ENCODE results near the gene UBL3.

The UBL3 gene

GRCh38 chr13:29856426-29856825 lies 6.0 kb upstream of the UBL3 start:
- DNase-seq (ENCODE audit: insufficient read length) = no peak
- no peak for TF ChIP-seq POLR2AphosphoS5 (IDR thresholded peaks at IDR 0.05; ENCODE audit: low read depth, low read length)
- no peak for TF ChIP-seq TAF1 (IDR thresholded peaks at IDR 0.05; ENCODE audit: borderline replicate concordance, low read depth, low read length)
- no peak for TF ChIP-seq POLR2A (IDR thresholded peaks at IDR 0.05; ENCODE audit: low read depth, low read length)
- FAIRE-seq = no peak

GRCh38 chr13:29855784-29856183 lies 5.4 kb upstream of the UBL3 start:
- DNase-seq (ENCODE audit: insufficient read length) (no peak), FAIRE-seq (no peak)
- TF ChIP-seq TAF1 (IDR thresholded peaks at IDR 0.05; ENCODE audit: borderline replicate concordance, low read depth, low read length) (no peak), POLR2A (IDR thresholded peaks at IDR 0.05; ENCODE audit: low read depth, low read length) (no peak), POLR2AphosphoS5 (IDR thresholded peaks at IDR 0.05; ENCODE audit: low read depth, low read length) (no peak)

GRCh38 chr13:29855009-29855408 lies 4.6 kb upstream of the UBL3 start:
- DNase-seq (ENCODE audit: insufficient read length) (no peak), FAIRE-seq (no peak)
- no peak for TF ChIP-seq TAF1 (IDR thresholded peaks at IDR 0.05; ENCODE audit: borderline replicate concordance, low read depth, low read length)
- TF ChIP-seq POLR2A (IDR thresholded peaks at IDR 0.05; ENCODE audit: low read depth, low read length) = no peak
- TF ChIP-seq POLR2AphosphoS5 (IDR thresholded peaks at IDR 0.05; ENCODE audit: low read depth, low read length) = no peak

GRCh38 chr13:29853131-29853530 lies 2.7 kb upstream of the UBL3 start:
- TF ChIP-seq TAF1 (IDR thresholded peaks at IDR 0.05; ENCODE audit: borderline replicate concordance, low read depth, low read length) (no peak), POLR2A (IDR thresholded peaks at IDR 0.05; ENCODE audit: low read depth, low read length) (no peak), POLR2AphosphoS5 (IDR thresholded peaks at IDR 0.05; ENCODE audit: low read depth, low read length) (no peak)
- no peak for DNase-seq (ENCODE audit: insufficient read length)
- no peak for FAIRE-seq

- no peak for TF ChIP-seq POLR2AphosphoS5 (IDR thresholded peaks at IDR 0.05; ENCODE audit: low read depth, low read length)
- TF ChIP-seq POLR2A (IDR thresholded peaks at IDR 0.05; ENCODE audit: low read depth, low read length) = no peak
- no peak for DNase-seq (ENCODE audit: insufficient read length)
- no peak for FAIRE-seq
Measured at GRCh38 chr13:29852472-29853054, 2.1 kb upstream of the UBL3 start.

GRCh38 chr13:29849731-29850212 lies 645 bp downstream of the UBL3 start:
- FAIRE-seq (peak; percentile 64), DNase-seq (ENCODE audit: insufficient read length) (peak; percentile 19)
- TF ChIP-seq POLR2AphosphoS5 (IDR thresholded peaks at IDR 0.05; ENCODE audit: low read depth, low read length) = no peak
- no peak for TF ChIP-seq TAF1 (IDR thresholded peaks at IDR 0.05; ENCODE audit: borderline replicate concordance, low read depth, low read length)
- TF ChIP-seq POLR2A (IDR thresholded peaks at IDR 0.05; ENCODE audit: low read depth, low read length) = no peak

GRCh38 chr13:29849071-29849631 lies 1.3 kb downstream of the UBL3 start:
- TF ChIP-seq POLR2AphosphoS5 (IDR thresholded peaks at IDR 0.05; ENCODE audit: low read depth, low read length) (no peak), TAF1 (IDR thresholded peaks at IDR 0.05; ENCODE audit: borderline replicate concordance, low read depth, low read length) (no peak), POLR2A (IDR thresholded peaks at IDR 0.05; ENCODE audit: low read depth, low read length) (no peak)
- DNase-seq (ENCODE audit: insufficient read length) = no peak
- peak; percentile 77 for FAIRE-seq

- DNase-seq (ENCODE audit: insufficient read length) = no peak
- TF ChIP-seq TAF1 (IDR thresholded peaks at IDR 0.05; ENCODE audit: borderline replicate concordance, low read depth, low read length) (no peak), POLR2AphosphoS5 (IDR thresholded peaks at IDR 0.05; ENCODE audit: low read depth, low read length) (no peak), POLR2A (IDR thresholded peaks at IDR 0.05; ENCODE audit: low read depth, low read length) (no peak)
- FAIRE-seq = peak; percentile 81
Measured at GRCh38 chr13:29847501-29847983, 2.9 kb downstream of the UBL3 start.

- DNase-seq (ENCODE audit: insufficient read length) (no peak), FAIRE-seq (no peak)
- no peak for TF ChIP-seq TAF1 (IDR thresholded peaks at IDR 0.05; ENCODE audit: borderline replicate concordance, low read depth, low read length)
- no peak for TF ChIP-seq POLR2AphosphoS5 (IDR thresholded peaks at IDR 0.05; ENCODE audit: low read depth, low read length)
- no peak for TF ChIP-seq POLR2A (IDR thresholded peaks at IDR 0.05; ENCODE audit: low read depth, low read length)
Measured at GRCh38 chr13:29846475-29847256, 3.8 kb downstream of the UBL3 start.

GRCh38 chr13:29845440-29846056 lies 4.9 kb downstream of the UBL3 start:
- TF ChIP-seq POLR2AphosphoS5 (IDR thresholded peaks at IDR 0.05; ENCODE audit: low read depth, low read length) = no peak
- no peak for TF ChIP-seq TAF1 (IDR thresholded peaks at IDR 0.05; ENCODE audit: borderline replicate concordance, low read depth, low read length)
- TF ChIP-seq POLR2A (IDR thresholded peaks at IDR 0.05; ENCODE audit: low read depth, low read length) = no peak
- FAIRE-seq = no peak
- no peak for DNase-seq (ENCODE audit: insufficient read length)

GRCh38 chr13:29844441-29844840 lies 6.0 kb downstream of the UBL3 start:
- DNase-seq (ENCODE audit: insufficient read length) (no peak), FAIRE-seq (no peak)
- TF ChIP-seq POLR2A (IDR thresholded peaks at IDR 0.05; ENCODE audit: low read depth, low read length) (no peak), TAF1 (IDR thresholded peaks at IDR 0.05; ENCODE audit: borderline replicate concordance, low read depth, low read length) (no peak), POLR2AphosphoS5 (IDR thresholded peaks at IDR 0.05; ENCODE audit: low read depth, low read length) (no peak)
